WTC11 (cell line): ENCODE results near the gene ADCY6. TPM values are rescaled to one million over a fixed set of nuclear protein-coding genes. Genes with fewer than 3 reads are reported as not detected.

Experiments used
- ATAC-seq: fragments of 200-7000 bp; cut with Tn5 transposase; 2 replicates; pipeline ENCODE4 v1.10.0; 2021; ENCODE audit warnings: mild to moderate bottlenecking, moderate library complexity
- CTCF ChIA-PET: fragments of 300-600 bp; sonication (Branson Sonifier 250); formaldehyde crosslinking; loops from one replicate; lab custom pipeline; 2021; ENCODE audit warnings: antibody characterized with exemption; lab: Charles Lee
- POLR2A ChIA-PET: fragments of 350-600 bp; sonication (Branson Sonifier 250); formaldehyde crosslinking; loops from one replicate; lab custom pipeline; 2021; ENCODE audit warnings: antibody characterized with exemption; lab: Charles Lee
- DNase-seq: peaks from one replicate; pipeline ENCODE4 v3.0.0; 2021; ENCODE audit warnings: low spot score
- H3K27ac Mint-ChIP-seq: 2 replicates; pipeline ENCODE4 v1.8.0; 2021; ENCODE audit warnings: mixed read lengths
- H3K27me3 Mint-ChIP-seq: 2 replicates; pipeline ENCODE4 v1.8.0; 2021; ENCODE audit warnings: low read depth, mild to moderate bottlenecking, moderate library complexity, mixed read lengths
- H3K36me3 Mint-ChIP-seq: 2 replicates; pipeline ENCODE4 v1.8.0; 2021; ENCODE audit warnings: mixed read lengths
- H3K4me1 Mint-ChIP-seq: 2 replicates; pipeline ENCODE4 v1.8.0; 2022; ENCODE audit warnings: mixed read lengths
- H3K4me3 Mint-ChIP-seq: 2 replicates; pipeline ENCODE4 v1.8.0; 2021; ENCODE audit warnings: mild to moderate bottlenecking, moderate library complexity, mixed read lengths
- H3K9me3 Mint-ChIP-seq: 2 replicates; pipeline ENCODE4 v1.8.0; 2021; ENCODE audit warnings: mixed read lengths
- ARID4B ChIP-seq: sonication (generic); formaldehyde crosslinking; IDR thresholded peaks from 2 replicates; pipeline ENCODE4 v1.8.0; 2023; ENCODE audit warnings: missing genetic modification reagents, mild to moderate bottlenecking, borderline replicate concordance
- CBFB ChIP-seq: sonication (generic); formaldehyde crosslinking; IDR thresholded peaks from 2 replicates; pipeline ENCODE4 v1.8.1; 2022; ENCODE audit warnings: mild to moderate bottlenecking, low read depth, missing genetic modification reagents
- E2F1 ChIP-seq: sonication (generic); formaldehyde crosslinking; IDR thresholded peaks from 2 replicates; pipeline ENCODE4 v1.8.0; 2022; ENCODE audit warnings: mild to moderate bottlenecking, missing genetic modification reagents
- ELF4 ChIP-seq: sonication (generic); formaldehyde crosslinking; IDR thresholded peaks from 2 replicates; pipeline ENCODE4 v1.8.1; 2022; ENCODE audit warnings: low read depth, mild to moderate bottlenecking, moderate library complexity, missing genetic modification reagents
- ETV6 ChIP-seq: sonication (generic); formaldehyde crosslinking; IDR thresholded peaks from 2 replicates; pipeline ENCODE4 v1.8.1; 2022; ENCODE audit warnings: mild to moderate bottlenecking, missing genetic modification reagents
- FOXP4 ChIP-seq: sonication (generic); formaldehyde crosslinking; IDR thresholded peaks from 2 replicates; pipeline ENCODE4 v1.8.0; 2022; ENCODE audit warnings: mild to moderate bottlenecking, missing genetic modification reagents
- GABPB1 ChIP-seq: sonication (generic); formaldehyde crosslinking; IDR thresholded peaks from 2 replicates; pipeline ENCODE4 v1.8.1; 2023; ENCODE audit warnings: mild to moderate bottlenecking, missing genetic modification reagents
- NFE2L1 ChIP-seq: sonication (generic); formaldehyde crosslinking; IDR thresholded peaks from 2 replicates; pipeline ENCODE4 v1.8.1; 2023; ENCODE audit warnings: missing genetic modification reagents
- NR2C2 ChIP-seq: sonication (generic); formaldehyde crosslinking; IDR thresholded peaks from 2 replicates; pipeline ENCODE4 v1.8.0; 2022; ENCODE audit warnings: mild to moderate bottlenecking, missing genetic modification reagents
- RELA ChIP-seq: sonication (generic); formaldehyde crosslinking; IDR thresholded peaks from 2 replicates; pipeline ENCODE4 v1.8.1; 2022; ENCODE audit warnings: missing genetic modification reagents, mild to moderate bottlenecking, borderline replicate concordance
- RORB ChIP-seq: fragments of 250-450 bp; sonication (Bioruptor Pico); IDR thresholded peaks from 2 replicates; pipeline ENCODE4 v1.9.0; 2021; ENCODE audit warnings: mild to moderate bottlenecking
- TEAD1 ChIP-seq: sonication (generic); formaldehyde crosslinking; IDR thresholded peaks from 2 replicates; pipeline ENCODE4 v1.8.0; 2022; ENCODE audit warnings: mild to moderate bottlenecking, missing genetic modification reagents
- ZBTB43 ChIP-seq: sonication (generic); formaldehyde crosslinking; IDR thresholded peaks from 2 replicates; pipeline ENCODE4 v1.8.1; 2023; ENCODE audit warnings: mild to moderate bottlenecking, missing genetic modification reagents
- ZNF121 ChIP-seq: sonication (generic); formaldehyde crosslinking; IDR thresholded peaks from 2 replicates; pipeline ENCODE4 v1.8.0; 2023; ENCODE audit warnings: missing genetic modification reagents
- ZNF138 ChIP-seq: sonication (generic); formaldehyde crosslinking; conservative IDR thresholded peaks from 2 replicates; pipeline ENCODE4 v1.8.1; 2022; ENCODE audit warnings: mild to moderate bottlenecking, moderate library complexity, missing genetic modification reagents
- ZNF232 ChIP-seq: sonication (generic); formaldehyde crosslinking; IDR thresholded peaks from 2 replicates; pipeline ENCODE4 v1.8.0; 2022; ENCODE audit warnings: mild to moderate bottlenecking, missing genetic modification reagents
- ZNF416 ChIP-seq: fragments of 250-450 bp; sonication (Bioruptor Pico); IDR thresholded peaks from 2 replicates; pipeline ENCODE4 v1.9.0; 2021; ENCODE audit warnings: mild to moderate bottlenecking, inconsistent platforms
- ZNF423 ChIP-seq: fragments of 250-450 bp; sonication (Bioruptor Pico); IDR thresholded peaks from 2 replicates; pipeline ENCODE4 v2.1.2; 2022; ENCODE audit warnings: mild to moderate bottlenecking, moderate library complexity
- total RNA-seq: library from RNA; stranded (reverse); gene quantifications from 3 replicates; pipeline ENCODE4 v1.2.3, GENCODE V29; 2021
- TF ChIP-seq, protein P1 (sequence below): sonication (generic); formaldehyde crosslinking; IDR thresholded peaks from 2 replicates; pipeline ENCODE4 v1.8.1; 2023; ENCODE audit warnings: mild to moderate bottlenecking, missing genetic modification reagents, moderate library complexity

Gene ADCY6
- total RNA-seq, 1 experiment from 2014 or later = 12.8 TPM

GRCh38 chr12:48822711-48823110, 33.8 kb upstream of the ADCY6 start:
- H3K4me3 Mint-ChIP-seq = no peak overlapping the region

DNA sequence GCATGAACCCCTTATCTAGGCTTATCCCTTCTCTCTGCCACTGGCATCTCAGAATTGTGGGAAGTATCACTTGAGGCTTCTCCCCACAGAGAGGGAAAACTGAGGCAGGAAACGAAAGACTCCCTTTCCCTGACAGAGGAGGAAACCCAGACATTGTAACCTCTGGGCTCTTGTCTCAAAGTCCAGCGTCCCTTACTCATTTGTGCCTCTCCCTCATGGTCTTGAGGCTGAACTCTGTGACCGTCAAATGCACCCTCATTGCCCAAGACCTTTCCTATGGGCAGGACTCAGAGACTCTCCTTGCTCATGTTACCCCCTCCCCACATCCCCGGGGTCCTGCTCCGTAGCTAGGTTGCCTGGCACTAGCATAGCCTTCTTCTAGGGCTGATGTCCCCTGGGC, 33.2 kb upstream of the ADCY6 start:
- H3K4me3 Mint-ChIP-seq = no peak overlapping the region
- ChIA-PET CTCF (interaction anchor here (1.1 to 1.2 kb wide), 2 partner anchors 43 to 175 kb away, joined by 3 read pairs; partner anchors contain the start of gene RND1), POLR2A (no interaction called here)
- peaks cover 40% of the 10 kb centered on the region for H3K27me3 Mint-ChIP-seq
- no peak for ATAC-seq
- H3K9me3 Mint-ChIP-seq = no peaks in the 10 kb centered on the region
- no peak for DNase-seq
- H3K27ac Mint-ChIP-seq = no peak overlapping the region
- H3K36me3 Mint-ChIP-seq = peaks cover 2% of the 10 kb centered on the region
- peaks cover 34% of the 10 kb centered on the region for H3K4me1 Mint-ChIP-seq
- TF ChIP-seq GABPB1 (CRISPR knock-in tag) (no peak), CBFB (CRISPR knock-in tag) (no peak), ZNF416 (CRISPR knock-in tag) (no peak), NR2C2 (no peak), TEAD1 (CRISPR knock-in tag) (no peak), NFE2L1 (no peak), FOXP4 (CRISPR knock-in tag) (no peak), ZBTB43 (CRISPR knock-in tag) (no peak)

More at GRCh38 chr12:48822711-48823110, 33.8 kb upstream of the ADCY6 start:
- Mint-ChIP-seq H3K36me3 (peaks cover 2% of the 10 kb centered on the region), H3K27ac (no peak overlapping the region), H3K4me1 (peaks cover 31% of the 10 kb centered on the region), H3K9me3 (no peaks in the 10 kb centered on the region), H3K27me3 (peaks cover 34% of the 10 kb centered on the region)
- no peak for TF ChIP-seq FOXP4 (CRISPR knock-in tag)
- no peak for TF ChIP-seq E2F1 (CRISPR knock-in tag)
- TF ChIP-seq ZNF232 (CRISPR knock-in tag) = no peak
- no peak for TF ChIP-seq ELF4 (CRISPR knock-in tag)
- TF ChIP-seq ZNF138 (CRISPR knock-in tag) = no peak
- no peak for TF ChIP-seq ARID4B
- no peak for TF ChIP-seq RELA (CRISPR knock-in tag)
- TF ChIP-seq RORB (CRISPR knock-in tag) = no peak
- TF ChIP-seq ZNF121 = no peak
- TF ChIP-seq, protein P1, sequence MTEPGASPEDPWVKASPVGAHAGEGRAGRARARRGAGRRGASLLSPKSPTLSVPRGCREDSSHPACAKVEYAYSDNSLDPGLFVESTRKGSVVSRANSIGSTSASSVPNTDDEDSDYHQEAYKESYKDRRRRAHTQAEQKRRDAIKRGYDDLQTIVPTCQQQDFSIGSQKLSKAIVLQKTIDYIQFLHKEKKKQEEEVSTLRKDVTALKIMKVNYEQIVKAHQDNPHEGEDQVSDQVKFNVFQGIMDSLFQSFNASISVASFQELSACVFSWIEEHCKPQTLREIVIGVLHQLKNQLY (CRISPR knock-in tag) = no peak
- no peak for TF ChIP-seq ZNF423 (CRISPR knock-in tag)
- no peak for TF ChIP-seq ETV6 (CRISPR knock-in tag)
- CTCF ChIA-PET = interaction anchor here (1.1 to 1.7 kb wide), 3 partner anchors 30 to 174 kb away, joined by 3 to 5 read pairs (median 3); partner anchors contain the start of gene RND1
- ATAC-seq (no peak), DNase-seq (no peak)
- POLR2A ChIA-PET = no interaction called here
